WTC11 (cell line): ENCODE measurements around the gene LAPTM5. TPM values are rescaled to one million over a fixed set of nuclear protein-coding genes. Genes with fewer than 3 reads are reported as not detected.
A peak's percentile ranks its signal among the peaks of the same experiment; 100 is the strongest.

Source experiments
- ATAC-seq: fragments of 200-7000 bp; cut with Tn5 transposase; 2 replicates; pipeline ENCODE4 v1.10.0; 2021; ENCODE audit warnings: mild to moderate bottlenecking, moderate library complexity
- CTCF ChIA-PET: fragments of 300-600 bp; sonication (Branson Sonifier 250); formaldehyde crosslinking; loops from one replicate; lab custom pipeline; 2021; ENCODE audit warnings: antibody characterized with exemption; lab: Charles Lee
- POLR2A ChIA-PET: fragments of 350-600 bp; sonication (Branson Sonifier 250); formaldehyde crosslinking; loops from one replicate; lab custom pipeline; 2021; ENCODE audit warnings: antibody characterized with exemption; lab: Charles Lee
- DNase-seq: peaks from one replicate; pipeline ENCODE4 v3.0.0; 2021; ENCODE audit warnings: low spot score
- H3K27ac Mint-ChIP-seq: 2 replicates; pipeline ENCODE4 v1.8.0; 2021; ENCODE audit warnings: mixed read lengths
- H3K27me3 Mint-ChIP-seq: 2 replicates; pipeline ENCODE4 v1.8.0; 2021; ENCODE audit warnings: low read depth, mild to moderate bottlenecking, moderate library complexity, mixed read lengths
- H3K36me3 Mint-ChIP-seq: 2 replicates; pipeline ENCODE4 v1.8.0; 2021; ENCODE audit warnings: mixed read lengths
- H3K4me1 Mint-ChIP-seq: 2 replicates; pipeline ENCODE4 v1.8.0; 2022; ENCODE audit warnings: mixed read lengths
- H3K4me3 Mint-ChIP-seq: 2 replicates; pipeline ENCODE4 v1.8.0; 2021; ENCODE audit warnings: mild to moderate bottlenecking, moderate library complexity, mixed read lengths
- H3K9me3 Mint-ChIP-seq: 2 replicates; pipeline ENCODE4 v1.8.0; 2021; ENCODE audit warnings: mixed read lengths
- ATF2 ChIP-seq: sonication (generic); formaldehyde crosslinking; IDR thresholded peaks from 2 replicates; pipeline ENCODE4 v1.8.1; 2022; ENCODE audit warnings: low read depth, missing genetic modification reagents, borderline replicate concordance
- ATF3 ChIP-seq: sonication (generic); formaldehyde crosslinking; conservative IDR thresholded peaks from 2 replicates; pipeline ENCODE4 v1.8.1; 2022; ENCODE audit warnings: mild to moderate bottlenecking, missing genetic modification reagents
- ATF6 ChIP-seq: sonication (generic); formaldehyde crosslinking; IDR thresholded peaks from 2 replicates; pipeline ENCODE4 v1.8.1; 2023; ENCODE audit warnings: mild to moderate bottlenecking, missing genetic modification reagents
- CBFB ChIP-seq: sonication (generic); formaldehyde crosslinking; IDR thresholded peaks from 2 replicates; pipeline ENCODE4 v1.8.1; 2022; ENCODE audit warnings: mild to moderate bottlenecking, low read depth, missing genetic modification reagents
- CREB1 ChIP-seq: sonication (generic); formaldehyde crosslinking; IDR thresholded peaks from 2 replicates; pipeline ENCODE4 v1.8.0; 2023; ENCODE audit warnings: mild to moderate bottlenecking, missing genetic modification reagents
- CREM ChIP-seq: sonication (generic); formaldehyde crosslinking; IDR thresholded peaks from 2 replicates; pipeline ENCODE4 v1.8.1; 2022; ENCODE audit warnings: mild to moderate bottlenecking, missing genetic modification reagents, moderate library complexity
- FOXP4 ChIP-seq: sonication (generic); formaldehyde crosslinking; IDR thresholded peaks from 2 replicates; pipeline ENCODE4 v1.8.0; 2022; ENCODE audit warnings: mild to moderate bottlenecking, missing genetic modification reagents
- GTF2I ChIP-seq: fragments of 250-450 bp; sonication (Bioruptor Pico); conservative IDR thresholded peaks from 2 replicates; pipeline ENCODE4 v1.4.0; 2021; ENCODE audit warnings: mild to moderate bottlenecking
- JUN ChIP-seq: sonication (generic); formaldehyde crosslinking; IDR thresholded peaks from 2 replicates; pipeline ENCODE4 v1.8.0; 2023; ENCODE audit warnings: mild to moderate bottlenecking, missing genetic modification reagents
- NFE2L1 ChIP-seq: sonication (generic); formaldehyde crosslinking; IDR thresholded peaks from 2 replicates; pipeline ENCODE4 v1.8.1; 2023; ENCODE audit warnings: missing genetic modification reagents
- NR3C1 ChIP-seq: sonication (generic); formaldehyde crosslinking; conservative IDR thresholded peaks from 2 replicates; pipeline ENCODE4 v1.8.1; 2023; ENCODE audit warnings: low read depth, mild to moderate bottlenecking, missing genetic modification reagents
- OVOL2 ChIP-seq: fragments of 250-450 bp; sonication (Bioruptor Pico); IDR thresholded peaks from 2 replicates; pipeline ENCODE4 v1.9.0; 2021; ENCODE audit warnings: mild to moderate bottlenecking, borderline replicate concordance
- RORB ChIP-seq: fragments of 250-450 bp; sonication (Bioruptor Pico); IDR thresholded peaks from 2 replicates; pipeline ENCODE4 v1.9.0; 2021; ENCODE audit warnings: mild to moderate bottlenecking
- TEAD1 ChIP-seq: sonication (generic); formaldehyde crosslinking; IDR thresholded peaks from 2 replicates; pipeline ENCODE4 v1.8.0; 2022; ENCODE audit warnings: mild to moderate bottlenecking, missing genetic modification reagents
- TEAD4 ChIP-seq: sonication (generic); formaldehyde crosslinking; IDR thresholded peaks from 2 replicates; pipeline ENCODE4 v1.8.0; 2022; ENCODE audit warnings: mild to moderate bottlenecking, missing genetic modification reagents
- USF2 ChIP-seq: sonication (generic); formaldehyde crosslinking; IDR thresholded peaks from 2 replicates; pipeline ENCODE4 v1.8.1; 2023; ENCODE audit warnings: mild to moderate bottlenecking, missing genetic modification reagents, moderate library complexity
- ZNF317 ChIP-seq: sonication (generic); formaldehyde crosslinking; IDR thresholded peaks from 2 replicates; pipeline ENCODE4 v1.8.1; 2023; ENCODE audit warnings: low read depth, mild to moderate bottlenecking, moderate library complexity, missing genetic modification reagents, borderline replicate concordance
- ZNF396 ChIP-seq: fragments of 250-450 bp; sonication (Bioruptor Pico); IDR thresholded peaks from 2 replicates; pipeline ENCODE4 v1.8.0; 2021; ENCODE audit warnings: mild to moderate bottlenecking, moderate library complexity, borderline replicate concordance
- ZNF671 ChIP-seq: fragments of 250-450 bp; sonication (Bioruptor Pico); IDR thresholded peaks from 2 replicates; pipeline ENCODE4 v1.8.0; 2021; ENCODE audit warnings: mild to moderate bottlenecking
- ZSCAN18 ChIP-seq: fragments of 250-450 bp; sonication (Bioruptor Pico); IDR thresholded peaks from 2 replicates; pipeline ENCODE4 v2.1.2; 2022; ENCODE audit warnings: mild to moderate bottlenecking, moderate library complexity
- total RNA-seq: library from RNA; stranded (reverse); gene quantifications from 3 replicates; pipeline ENCODE4 v1.2.3, GENCODE V29; 2021
- TF ChIP-seq, protein P1 (sequence below): sonication (generic); formaldehyde crosslinking; IDR thresholded peaks from 2 replicates; pipeline ENCODE4 v1.8.0; 2023; ENCODE audit warnings: missing genetic modification reagents
- TF ChIP-seq, protein P2 (sequence below): sonication (generic); formaldehyde crosslinking; IDR thresholded peaks from 2 replicates; pipeline ENCODE4 v1.8.1; 2022; ENCODE audit warnings: mild to moderate bottlenecking, moderate library complexity, missing genetic modification reagents

LAPTM5 gene
- total RNA-seq, 1 experiment from 2014 or later = 1.3 TPM

GRCh38 chr1:30738040-30738714 lies 19.4 kb downstream of the LAPTM5 start:
- no peaks in the 10 kb centered on the region for H3K36me3 Mint-ChIP-seq
- DNase-seq = no peak
- TF ChIP-seq GTF2I (CRISPR knock-in tag) = no peak
- TF ChIP-seq FOXP4 (CRISPR knock-in tag) = no peak
- TF ChIP-seq, protein P1, sequence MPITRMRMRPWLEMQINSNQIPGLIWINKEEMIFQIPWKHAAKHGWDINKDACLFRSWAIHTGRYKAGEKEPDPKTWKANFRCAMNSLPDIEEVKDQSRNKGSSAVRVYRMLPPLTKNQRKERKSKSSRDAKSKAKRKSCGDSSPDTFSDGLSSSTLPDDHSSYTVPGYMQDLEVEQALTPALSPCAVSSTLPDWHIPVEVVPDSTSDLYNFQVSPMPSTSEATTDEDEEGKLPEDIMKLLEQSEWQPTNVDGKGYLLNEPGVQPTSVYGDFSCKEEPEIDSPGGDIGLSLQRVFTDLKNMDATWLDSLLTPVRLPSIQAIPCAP (CRISPR knock-in tag) = no peak
- TF ChIP-seq ATF6 (CRISPR knock-in tag) = no peak
- no peak for TF ChIP-seq ATF2 (CRISPR knock-in tag)
- no peak for TF ChIP-seq RORB (CRISPR knock-in tag)
- TF ChIP-seq ZNF671 (CRISPR knock-in tag) = no peak
- TF ChIP-seq ZNF396 (CRISPR knock-in tag) = no peak
- no peak for TF ChIP-seq NFE2L1 (CRISPR knock-in tag)
- TF ChIP-seq USF2 (CRISPR knock-in tag) = no peak
- TF ChIP-seq NR3C1 (CRISPR knock-in tag) = no peak
- TF ChIP-seq CREM (CRISPR knock-in tag) = no peak
- no peak for TF ChIP-seq TEAD1 (CRISPR knock-in tag)
- TF ChIP-seq CREB1 (CRISPR knock-in tag) = no peak
- TF ChIP-seq JUN (CRISPR knock-in tag) = no peak
- TF ChIP-seq, protein P2, sequence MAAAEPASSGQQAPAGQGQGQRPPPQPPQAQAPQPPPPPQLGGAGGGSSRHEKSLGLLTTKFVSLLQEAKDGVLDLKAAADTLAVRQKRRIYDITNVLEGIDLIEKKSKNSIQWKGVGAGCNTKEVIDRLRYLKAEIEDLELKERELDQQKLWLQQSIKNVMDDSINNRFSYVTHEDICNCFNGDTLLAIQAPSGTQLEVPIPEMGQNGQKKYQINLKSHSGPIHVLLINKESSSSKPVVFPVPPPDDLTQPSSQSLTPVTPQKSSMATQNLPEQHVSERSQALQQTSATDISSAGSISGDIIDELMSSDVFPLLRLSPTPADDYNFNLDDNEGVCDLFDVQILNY (CRISPR knock-in tag) = no peak
- TF ChIP-seq, all 79 proteins: peak for 0
- ATAC-seq = peak; percentile 75
- Mint-ChIP-seq H3K27me3 (no peaks in the 10 kb centered on the region), H3K9me3 (no peaks in the 10 kb centered on the region), H3K27ac (no peak overlapping the region), H3K4me3 (no peak overlapping the region), H3K4me1 (peaks cover 14% of the 10 kb centered on the region)
- CTCF ChIA-PET = interaction anchor here (0.6 to 2.4 kb wide), 7 partner anchors 9 to 173 kb away, joined by 3 to 9 read pairs (median 3); no protein-coding TSS in a partner anchor
- POLR2A ChIA-PET = no interaction called here

DNA sequence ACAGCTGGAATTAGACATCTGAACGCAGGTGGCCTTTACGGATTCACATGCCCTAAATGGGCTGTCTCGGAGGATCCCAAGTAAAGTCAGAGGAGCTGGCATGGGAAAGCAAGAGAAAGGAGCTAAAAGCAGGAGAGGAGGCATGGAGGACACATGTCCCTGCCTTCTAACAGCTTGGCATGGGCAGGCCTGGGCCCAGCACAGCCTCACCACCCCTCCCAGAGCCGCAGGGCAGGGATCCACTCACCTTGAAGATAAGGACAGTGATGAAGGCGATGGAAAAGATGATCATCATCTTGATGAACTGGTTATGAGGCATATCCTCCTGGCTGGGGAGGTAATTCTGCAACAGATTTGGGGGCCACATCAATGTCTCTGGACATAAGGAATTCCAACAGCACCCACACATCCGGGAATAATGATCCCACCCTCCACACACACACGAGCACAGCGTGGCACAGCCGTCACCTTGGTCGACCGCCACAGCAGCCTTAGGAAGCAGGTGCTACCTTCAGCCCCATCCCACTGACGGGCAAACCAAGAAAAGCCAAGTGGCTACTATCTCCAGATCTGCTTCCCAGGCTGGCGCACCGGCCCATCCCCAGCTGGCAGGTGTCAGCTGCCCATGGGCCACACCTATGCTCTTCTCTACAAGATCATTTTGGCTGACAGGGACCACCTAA lies 20.1 kb downstream of the LAPTM5 start:
- Mint-ChIP-seq H3K36me3 (no peaks in the 10 kb centered on the region), H3K4me3 (no peak overlapping the region), H3K9me3 (no peaks in the 10 kb centered on the region), H3K27me3 (no peaks in the 10 kb centered on the region), H3K4me1 (peaks cover 19% of the 10 kb centered on the region), H3K27ac (no peak overlapping the region)
- POLR2A ChIA-PET = no interaction called here
- ATAC-seq (no peak), DNase-seq (no peak)
- CTCF ChIA-PET = interaction anchor here (0.7 to 2.4 kb wide), 7 partner anchors 9 to 174 kb away, joined by 3 to 9 read pairs (median 3); no protein-coding TSS in a partner anchor
- TF ChIP-seq OVOL2 (CRISPR knock-in tag) (no peak), TEAD4 (CRISPR knock-in tag) (no peak), ZNF317 (CRISPR knock-in tag) (no peak), CBFB (CRISPR knock-in tag) (no peak), ZSCAN18 (CRISPR knock-in tag) (no peak), ATF3 (CRISPR knock-in tag) (no peak)
- TF ChIP-seq, protein P1 (CRISPR knock-in tag) = no peak
